Measurements from ENCODE around the gene E2F1. TPM values are rescaled to one million over a fixed set of nuclear protein-coding genes. Genes with fewer than 3 reads are reported as not detected.

Gene E2F1
- total and polyA plus RNA-seq, 2 donors (not counting 3 experiments of a cell fraction or from before 2014, with no cell fraction given): 20.7 to 29.6 TPM

- no peaks in the 10 kb centered on the region for H3K27me3 ChIP-seq (ENCODE audit: control insufficient read depth in 2 of 2, insufficient read depth in 2 of 2, low read length in 2 of 2)
- CTCF ChIA-PET: interaction anchor here (1.0 kb wide), 1 partner anchor 9 kb away, joined by 3 read pairs; no protein-coding TSS in a partner anchor
- BruUV-seq (replicated peaks): no TSS peak
Observed at GRCh38 chr20:33703498-33704137, 17.4 kb upstream of the E2F1 start.

More at GRCh38 chr20:33703498-33704137, 17.4 kb upstream of the E2F1 start:
- Histone ChIP-seq H3K27ac (ENCODE audit: insufficient read depth, low read depth, low read length) (no peak overlapping the region), H2AFZ (ENCODE audit: low read depth, low read length) (no peak overlapping the region), H4K20me1 (replicated peaks; ENCODE audit: control insufficient read depth, extremely low read depth, insufficient read depth, low read length) (no peaks in the 10 kb centered on the region), H3K4me3 (replicated peaks in 1 of 3; ENCODE audit: insufficient read depth in 1 of 3, low read depth in 1 of 3, low read length in 3 of 3) (no peak overlapping the region), H3K79me2 (ENCODE audit: control insufficient read depth, insufficient read depth, low read length) (no peaks in the 10 kb centered on the region), H3K36me3 (ENCODE audit: control insufficient read depth in 2 of 2, extremely low read depth in 1 of 2, insufficient read depth in 2 of 2, low read length in 2 of 2) (no peaks in the 10 kb centered on the region), H3K9me1 (replicated peaks; ENCODE audit: control insufficient read depth, extremely low read depth, insufficient read depth, low read length) (no peaks in the 10 kb centered on the region), H3K9ac (replicated peaks; ENCODE audit: extremely low read depth, insufficient read depth, low read length) (no peak overlapping the region), H3K9me3 (replicated peaks; ENCODE audit: control insufficient read depth, insufficient read depth, low read length) (no peaks in the 10 kb centered on the region), H3K4me2 (ENCODE audit: insufficient read depth, low read length) (no peak overlapping the region), H3K4me1 (ENCODE audit: control insufficient read depth, extremely low read depth, insufficient read depth, low read length) (no peaks in the 10 kb centered on the region)
- TF ChIP-seq POLR2AphosphoS5 (IDR thresholded peaks at IDR 0.05; ENCODE audit: insufficient read depth, low read depth, low read length): no peak
- TF ChIP-seq JUN (IDR thresholded peaks at IDR 0.05; ENCODE audit: borderline replicate concordance, insufficient read depth, insufficient read length, low read depth): no peak
- no peak for TF ChIP-seq CTCF (IDR thresholded peaks at IDR 0.05; ENCODE audit: extremely low read depth in 1 of 2, insufficient read depth in 1 of 2, low read depth in 1 of 2, low read length in 2 of 2)
- TF ChIP-seq MYC (IDR thresholded peaks at IDR 0.05; ENCODE audit: low read depth, low read length): no peak
- no peak for TF ChIP-seq GATA2 (IDR thresholded peaks at IDR 0.05; ENCODE audit: insufficient read depth, insufficient read length, low read depth, low read length)
- TF ChIP-seq EZH2 (IDR thresholded peaks at IDR 0.05; ENCODE audit: borderline replicate concordance, low read depth, low read length, severe bottlenecking): no peak
- TF ChIP-seq MAX (IDR thresholded peaks at IDR 0.05; ENCODE audit: insufficient read depth, insufficient read length): no peak
- TF ChIP-seq POLR2A (IDR thresholded peaks at IDR 0.05; ENCODE audit: low read depth, low read length): no peak
- no peak for TF ChIP-seq FOS (IDR thresholded peaks at IDR 0.05; ENCODE audit: borderline replicate concordance, insufficient read depth, low read length)
- DNase-seq (ENCODE audit: low read depth, low spot score): no peak
- dilution Hi-C loops (cut with MboI; ENCODE audit: extremely low pct_ligation_motif_present, low sequenced_read_pairs): no loop called here
- POLR2A ChIA-PET: no interaction called here
- FAIRE-seq: no peak
- intact Hi-C loops (cut with micrococcal nuclease): no loop called here
